D721Med (cell line): ENCODE measurements around the gene PPP1R14C.

Experiments
- DNase-seq: peaks from one replicate; pipeline ENCODE4 v3.0.0; 2011; ENCODE audit warnings: low spot score; ENCODE audit not compliant: insufficient read length
- FAIRE-seq: peaks from 2 replicates; lab custom pipeline; 2011; peaks lifted over from hg19 to GRCh38; lab: Jason Lieb, UNC
- CTCF ChIP-seq: IDR thresholded peaks from 2 replicates; pipeline ENCODE4 v1.5.1; 2012; ENCODE audit warnings: mild to moderate bottlenecking, control low read depth; ENCODE audit not compliant: insufficient read depth; ENCODE audit errors: missing control alignments

Gene PPP1R14C

DNA sequence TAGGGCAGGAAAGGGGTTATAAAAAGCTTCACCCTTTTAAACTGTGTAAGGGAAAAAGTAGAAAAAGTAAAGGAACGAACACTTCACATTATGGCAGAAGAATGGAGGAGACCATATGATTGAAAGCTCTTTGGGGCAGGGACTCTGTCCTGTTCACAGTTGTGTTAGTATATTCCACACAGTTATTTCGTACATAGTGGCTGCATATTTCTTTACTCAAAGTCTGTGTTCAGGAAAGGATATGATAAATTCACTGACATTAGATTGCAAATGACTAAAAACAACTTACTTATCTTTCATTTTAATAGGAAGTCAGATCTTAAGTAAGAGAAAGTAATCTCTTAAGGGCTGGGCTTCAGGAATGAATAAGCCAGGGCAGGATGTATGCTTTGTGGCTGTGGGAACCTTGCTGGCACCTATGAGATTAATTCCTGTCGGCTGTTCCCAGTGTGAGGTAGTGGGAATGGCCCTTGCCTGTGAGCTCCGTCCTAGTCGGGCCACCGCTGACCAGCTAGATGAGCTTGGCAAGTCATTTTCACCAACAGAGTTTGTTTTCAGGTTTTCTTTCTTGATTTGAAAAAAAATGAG is 11.2 kb downstream of the PPP1R14C start:
- no peak for FAIRE-seq
- TF ChIP-seq CTCF = no peak

GRCh38 chr6:150156460-150156859 is 13.6 kb downstream of the PPP1R14C start:
- no peak for TF ChIP-seq CTCF
- DNase-seq = no peak
- no peak for FAIRE-seq

More for the DNA sequence above, 11.2 kb downstream of the PPP1R14C start:
- no peak for DNase-seq

- FAIRE-seq = no peak
- DNase-seq = no peak
- TF ChIP-seq CTCF = no peak
Observed at GRCh38 chr6:150157081-150157480, 14.2 kb downstream of the PPP1R14C start.

GRCh38 chr6:150159757-150160156 is 16.9 kb downstream of the PPP1R14C start:
- TF ChIP-seq CTCF = no peak
- FAIRE-seq = no peak

GRCh38 chr6:150163970-150164369 is 21.1 kb downstream of the PPP1R14C start:
- DNase-seq = no peak
- no peak for TF ChIP-seq CTCF
- no peak for FAIRE-seq

More at GRCh38 chr6:150159757-150160156, 16.9 kb downstream of the PPP1R14C start:
- DNase-seq = no peak

DNA sequence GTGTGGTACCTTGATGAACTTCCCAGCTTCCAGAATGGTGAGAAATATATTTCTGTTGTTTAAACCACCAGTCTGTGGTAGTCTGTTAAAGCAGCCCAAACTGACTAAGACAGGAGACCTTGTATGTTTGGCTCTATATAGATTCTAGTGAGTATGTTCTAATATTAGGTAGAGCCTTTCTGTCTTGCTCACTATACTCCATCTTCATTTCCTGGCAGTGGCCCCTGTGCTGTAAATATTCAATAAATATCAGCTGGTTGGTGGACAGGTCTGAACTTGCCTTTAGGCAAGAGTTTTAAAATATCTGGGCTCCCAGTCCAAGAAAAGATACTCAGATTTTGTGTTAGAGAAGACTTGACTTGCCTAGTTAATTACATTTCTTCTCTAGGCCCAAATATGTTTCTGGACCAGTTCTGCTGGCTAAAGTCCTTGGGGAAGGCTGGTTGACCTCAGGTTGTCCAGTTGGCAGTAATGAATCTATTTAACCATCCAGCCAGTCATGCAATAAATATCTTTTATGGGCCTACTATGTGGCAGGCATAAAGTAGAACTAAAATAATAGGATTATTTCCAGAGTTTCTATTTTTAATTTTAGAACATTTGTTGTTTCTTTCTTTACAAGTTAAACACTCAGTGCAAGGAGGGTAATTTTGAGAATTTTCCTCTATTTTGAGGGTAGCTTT is 22.3 kb downstream of the PPP1R14C start:
- TF ChIP-seq CTCF = no peak
- DNase-seq (no peak), FAIRE-seq (no peak)

DNA sequence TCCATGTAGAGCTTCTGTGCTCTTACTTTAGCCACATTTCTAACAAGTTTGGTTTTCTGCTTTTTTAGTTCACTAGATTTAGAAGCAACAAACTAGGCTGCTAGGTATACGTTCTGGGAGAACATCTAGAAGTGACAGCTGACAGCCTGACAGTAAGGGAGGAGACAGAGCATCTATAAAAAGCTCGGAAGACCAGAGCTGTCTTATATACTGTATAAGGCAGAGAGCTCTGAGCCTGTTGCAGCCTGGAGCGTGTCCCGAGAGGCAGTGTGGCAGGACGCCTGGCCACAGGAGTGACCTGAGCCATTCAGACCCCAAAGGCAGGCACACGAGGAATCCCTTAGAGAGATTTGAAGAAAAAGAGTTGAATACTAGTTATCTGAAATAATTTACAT is 24.6 kb downstream of the PPP1R14C start:
- DNase-seq (no peak), FAIRE-seq (no peak)
- no peak for TF ChIP-seq CTCF
